HG02884 (cell line): ENCODE data around the gene OR2A14.
"Not testable (repeated sequence)": the region's sequence is repeated elsewhere in the genome, so short reads cannot be mapped to it uniquely, and the experiment has no call there.

ENCODE experiments used
- ATAC-seq: cut with Tn5 transposase; IDR thresholded peaks from one replicate; pipeline ENCODE4 v1.9.1; 2021; ENCODE audit warnings: mild to moderate bottlenecking, moderate library complexity; ENCODE audit not compliant: unreplicated experiment

OR2A14 gene

GRCh38 chr7:144122876-144123275 lies at the start of gene OR2A14:
Gene OR2A14 (plus strand): TSS chr7:144123176. CDS start chr7:144129113, 5,937 bp downstream.
- no peak for ATAC-seq

GRCh38 chr7:144074374-144074773 lies 48.6 kb upstream of the OR2A14 start:
- ATAC-seq = no peak

GRCh38 chr7:144085978-144086377 lies 37.0 kb upstream of the OR2A14 start, which contains the start of gene OR2A12:
Gene OR2A12 (plus strand): TSS chr7:144086278. CDS start chr7:144095108, 8,830 bp downstream.
- ATAC-seq = no peak

- ATAC-seq = no peak
Observed at GRCh38 chr7:144086730-144087129, 36.2 kb upstream of the OR2A14 start.

GRCh38 chr7:144087230-144087629 lies 35.7 kb upstream of the OR2A14 start:
- ATAC-seq = no peak

GRCh38 chr7:144090667-144091066 lies 32.3 kb upstream of the OR2A14 start:
- ATAC-seq = no peak

GRCh38 chr7:144098776-144099175 lies 24.2 kb upstream of the OR2A14 start:
- no peak for ATAC-seq

GRCh38 chr7:144100607-144101006 lies 22.4 kb upstream of the OR2A14 start:
- no peak for ATAC-seq

GRCh38 chr7:144102041-144102440 lies 20.9 kb upstream of the OR2A14 start:
- no peak for ATAC-seq

- ATAC-seq = no peak
Observed at GRCh38 chr7:144105211-144105610, 17.8 kb upstream of the OR2A14 start.

GRCh38 chr7:144109283-144109682 lies 13.7 kb upstream of the OR2A14 start, which contains the start of gene OR2A2:
Gene OR2A2 (plus strand): TSS chr7:144109583. CDS start chr7:144109583, 0 bp downstream.
- ATAC-seq = no peak

- no peak for ATAC-seq
Observed at GRCh38 chr7:144110272-144110671, 12.7 kb upstream of the OR2A14 start.

- ATAC-seq = no peak
Observed at GRCh38 chr7:144113651-144114050, 9.3 kb upstream of the OR2A14 start.

- ATAC-seq = no peak
Observed at GRCh38 chr7:144118341-144118740, 4.6 kb upstream of the OR2A14 start.

GRCh38 chr7:144127714-144128334 lies 4.8 kb downstream of the OR2A14 start:
- ATAC-seq = peak; percentile 100

GRCh38 chr7:144129601-144130000 lies 6.6 kb downstream of the OR2A14 start:
- ATAC-seq = not testable (repeated sequence)

- ATAC-seq = no peak
Observed at GRCh38 chr7:144130730-144131129, 7.8 kb downstream of the OR2A14 start.

GRCh38 chr7:144132262-144132661 lies 9.3 kb downstream of the OR2A14 start:
- no peak for ATAC-seq

- no peak for ATAC-seq
Observed at GRCh38 chr7:144133307-144133706, 10.3 kb downstream of the OR2A14 start.

GRCh38 chr7:144134116-144134515 lies 11.1 kb downstream of the OR2A14 start:
- ATAC-seq = no peak

- ATAC-seq = no peak
Observed at GRCh38 chr7:144137501-144137900, 14.5 kb downstream of the OR2A14 start.

GRCh38 chr7:144142187-144142586 lies 19.2 kb downstream of the OR2A14 start:
- no peak for ATAC-seq

GRCh38 chr7:144144426-144144825 lies 21.4 kb downstream of the OR2A14 start:
- ATAC-seq = no peak
